Transverse colon (tissue), 4 donors: ENCODE data around the gene SMC4.

Experiments used
- EP300 ChIP-seq: sonication (generic); formaldehyde crosslinking; IDR thresholded peaks from one replicate; pipeline ENCODE4 v1.6.1; 2017; ENCODE audit warnings: antibody characterized with exemption, low read depth
- POLR2A ChIP-seq: fragments of 450-650 bp; IDR thresholded peaks from one replicate; pipeline ENCODE4 v1.6.1; 2016; ENCODE audit warnings: antibody characterized with exemption, mild to moderate bottlenecking, moderate library complexity
- POLR2AphosphoS5 ChIP-seq, 3 donors: sonication (generic); formaldehyde crosslinking; IDR thresholded peaks; one replicate each; pipeline ENCODE4 v1.6.1; 2016; ENCODE audit warnings: antibody characterized with exemption in 3 of 3
- TF ChIP-seq, protein P1 (sequence below), 5 experiments: fragments of 200-600 bp in 3 of 5; fragments of 450-650 bp in 2 of 5; sonication (generic) in 3 of 5; IDR thresholded peaks; 1 replicate in 2 of 5; 2 replicates in 3 of 5; pipeline ENCODE4 v1.5.1; 2016 to 2017; ENCODE audit warnings: antibody characterized with exemption in 5 of 5, inconsistent platforms in 3 of 5, mild to moderate bottlenecking in 2 of 5, moderate library complexity in 1 of 5

- TF ChIP-seq EP300: no peak
- TF ChIP-seq POLR2AphosphoS5 (IDR thresholded peaks at IDR 0.05): no peak
- TF ChIP-seq, protein P1, sequence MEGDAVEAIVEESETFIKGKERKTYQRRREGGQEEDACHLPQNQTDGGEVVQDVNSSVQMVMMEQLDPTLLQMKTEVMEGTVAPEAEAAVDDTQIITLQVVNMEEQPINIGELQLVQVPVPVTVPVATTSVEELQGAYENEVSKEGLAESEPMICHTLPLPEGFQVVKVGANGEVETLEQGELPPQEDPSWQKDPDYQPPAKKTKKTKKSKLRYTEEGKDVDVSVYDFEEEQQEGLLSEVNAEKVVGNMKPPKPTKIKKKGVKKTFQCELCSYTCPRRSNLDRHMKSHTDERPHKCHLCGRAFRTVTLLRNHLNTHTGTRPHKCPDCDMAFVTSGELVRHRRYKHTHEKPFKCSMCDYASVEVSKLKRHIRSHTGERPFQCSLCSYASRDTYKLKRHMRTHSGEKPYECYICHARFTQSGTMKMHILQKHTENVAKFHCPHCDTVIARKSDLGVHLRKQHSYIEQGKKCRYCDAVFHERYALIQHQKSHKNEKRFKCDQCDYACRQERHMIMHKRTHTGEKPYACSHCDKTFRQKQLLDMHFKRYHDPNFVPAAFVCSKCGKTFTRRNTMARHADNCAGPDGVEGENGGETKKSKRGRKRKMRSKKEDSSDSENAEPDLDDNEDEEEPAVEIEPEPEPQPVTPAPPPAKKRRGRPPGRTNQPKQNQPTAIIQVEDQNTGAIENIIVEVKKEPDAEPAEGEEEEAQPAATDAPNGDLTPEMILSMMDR (IDR thresholded peaks at IDR 0.05): no peak
- no peak for TF ChIP-seq POLR2A
Observed at GRCh38 chr3:160472344-160472743, 72.9 kb downstream of the SMC4 start.
